Measurements from ENCODE around the gene TNFAIP8L3.

Gene TNFAIP8L3

GRCh38 chr15:51007131-51007666 lies 87.5 kb downstream of the TNFAIP8L3 start:
- H3K4me3 ChIP-seq (ENCODE audit: low read length) = no peak overlapping the region
- DNase-seq (ENCODE audit: low read depth) = no peak
- TF ChIP-seq, protein P1, sequence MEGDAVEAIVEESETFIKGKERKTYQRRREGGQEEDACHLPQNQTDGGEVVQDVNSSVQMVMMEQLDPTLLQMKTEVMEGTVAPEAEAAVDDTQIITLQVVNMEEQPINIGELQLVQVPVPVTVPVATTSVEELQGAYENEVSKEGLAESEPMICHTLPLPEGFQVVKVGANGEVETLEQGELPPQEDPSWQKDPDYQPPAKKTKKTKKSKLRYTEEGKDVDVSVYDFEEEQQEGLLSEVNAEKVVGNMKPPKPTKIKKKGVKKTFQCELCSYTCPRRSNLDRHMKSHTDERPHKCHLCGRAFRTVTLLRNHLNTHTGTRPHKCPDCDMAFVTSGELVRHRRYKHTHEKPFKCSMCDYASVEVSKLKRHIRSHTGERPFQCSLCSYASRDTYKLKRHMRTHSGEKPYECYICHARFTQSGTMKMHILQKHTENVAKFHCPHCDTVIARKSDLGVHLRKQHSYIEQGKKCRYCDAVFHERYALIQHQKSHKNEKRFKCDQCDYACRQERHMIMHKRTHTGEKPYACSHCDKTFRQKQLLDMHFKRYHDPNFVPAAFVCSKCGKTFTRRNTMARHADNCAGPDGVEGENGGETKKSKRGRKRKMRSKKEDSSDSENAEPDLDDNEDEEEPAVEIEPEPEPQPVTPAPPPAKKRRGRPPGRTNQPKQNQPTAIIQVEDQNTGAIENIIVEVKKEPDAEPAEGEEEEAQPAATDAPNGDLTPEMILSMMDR (conservative IDR thresholded peaks at IDR 0.05; ENCODE audit: low read depth, low read length) = no peak
